ENCODE data around the gene SMTNL2.
"Not testable (repeated sequence)": the region's sequence is repeated elsewhere in the genome, so short reads cannot be mapped to it uniquely, and the experiment has no call there.

SMTNL2 gene

DNA sequence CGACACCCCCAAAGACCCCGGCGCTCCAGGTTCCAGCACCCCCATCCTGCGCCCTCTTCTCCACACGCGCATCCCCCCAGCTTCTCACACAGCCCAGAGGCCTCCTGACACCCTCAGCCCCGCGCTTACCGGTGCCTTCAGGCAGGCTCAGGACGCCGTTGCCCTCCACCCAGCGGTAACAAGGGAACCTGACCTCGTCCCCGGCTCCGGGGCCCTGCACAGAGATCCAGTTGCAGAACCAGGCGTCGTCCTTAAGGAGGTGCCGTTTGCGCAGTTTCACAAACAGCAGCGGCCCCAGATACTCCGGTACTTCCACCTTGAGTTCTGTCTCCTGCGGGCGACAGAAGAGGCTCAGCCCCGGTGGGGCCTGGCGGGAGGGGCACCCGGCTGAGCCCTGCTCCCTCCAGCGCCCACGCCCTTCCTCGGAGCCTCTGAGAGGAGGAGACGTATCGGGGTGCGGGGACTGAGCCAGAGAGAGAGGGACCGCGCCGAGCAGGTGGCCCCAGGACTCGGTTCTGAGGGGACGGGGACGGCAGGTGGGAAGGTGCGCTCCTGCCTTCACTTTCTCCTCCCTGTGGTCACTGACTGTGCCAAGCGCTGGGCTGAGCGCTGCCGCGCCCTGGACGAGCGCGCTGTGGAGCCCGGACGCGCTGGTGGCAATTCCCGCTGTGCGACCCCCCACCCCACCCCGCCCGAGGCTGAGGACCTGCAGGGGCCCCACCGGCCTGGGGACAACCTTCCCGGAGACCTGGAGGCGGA, 55.2 kb downstream of the SMTNL2 start:
- DNase-seq, result not testable (repeated sequence)

DNA sequence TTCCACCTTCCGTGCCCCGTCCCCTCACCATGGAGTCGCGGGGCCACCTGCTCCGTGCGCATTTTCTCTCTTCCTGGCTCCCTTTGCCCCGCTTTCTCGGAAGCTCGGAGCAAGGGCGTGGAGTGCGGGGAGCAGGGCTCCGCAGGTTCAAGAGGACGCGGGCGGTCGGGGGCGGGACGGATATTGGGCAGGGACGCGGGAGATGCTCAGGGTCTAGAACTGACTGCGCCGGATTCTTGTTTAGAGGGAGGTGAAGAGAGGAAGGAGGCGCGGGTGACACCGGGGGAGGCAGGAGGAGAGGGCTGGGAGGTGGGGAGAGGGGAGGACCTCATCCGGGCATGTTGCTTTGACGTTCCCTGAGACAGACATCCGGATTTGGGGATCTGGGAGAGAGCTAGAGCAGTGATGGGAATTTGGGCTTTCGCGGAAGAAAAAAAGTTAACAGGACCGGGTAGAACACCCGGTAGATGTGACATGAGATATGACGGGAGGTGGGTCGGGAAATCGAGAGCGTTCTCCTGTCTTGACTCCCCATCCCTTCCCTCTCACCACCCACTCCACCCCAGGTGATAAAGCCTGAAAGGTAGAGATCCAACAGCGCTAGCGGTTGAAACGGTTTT, 56.4 kb downstream of the SMTNL2 start:
- not testable (repeated sequence) for DNase-seq

DNA sequence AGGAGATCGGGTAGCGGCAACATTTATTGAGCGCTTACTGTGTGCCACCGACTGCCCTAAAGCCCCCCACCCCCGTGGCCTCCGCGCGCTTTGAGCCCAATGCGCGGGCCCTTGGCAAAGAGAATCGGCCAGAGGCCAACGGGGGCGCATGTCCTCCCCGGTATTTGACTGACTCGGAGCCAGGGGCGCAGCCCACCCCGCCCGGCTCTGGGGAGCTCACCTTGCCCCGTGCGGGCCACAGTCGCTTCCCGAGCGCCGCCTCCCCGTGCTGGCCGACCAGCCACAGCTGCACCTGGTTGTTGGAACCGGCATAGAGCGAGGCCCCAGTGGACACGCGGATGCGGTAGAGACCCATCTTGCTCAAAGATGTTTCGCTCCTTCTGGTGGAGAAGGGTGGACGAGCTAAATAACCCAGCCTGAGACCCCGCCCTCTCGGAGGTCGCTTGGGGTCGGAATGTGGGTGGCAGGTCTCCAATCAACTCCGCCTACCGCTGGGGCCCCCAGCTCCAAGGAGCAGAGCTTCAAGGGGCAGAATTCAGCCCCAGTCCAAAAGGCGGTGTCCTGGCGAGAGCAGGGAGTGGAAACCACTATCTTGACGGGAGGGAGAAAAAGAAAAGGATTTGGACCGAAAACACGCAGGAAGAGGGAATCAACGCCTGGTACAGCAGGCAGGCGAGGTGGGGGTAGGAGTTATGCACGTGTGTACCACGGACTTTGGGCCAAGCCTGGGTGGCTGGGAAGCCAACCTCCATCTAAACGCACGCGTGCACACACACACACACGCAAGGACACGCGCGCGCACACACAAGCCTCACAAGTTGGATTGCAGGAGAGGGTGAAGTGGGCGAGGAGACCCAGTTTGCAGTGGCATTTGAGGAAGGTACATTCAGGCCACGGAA, 57.2 kb downstream of the SMTNL2 start, which contains the start of gene ALOX15:
Gene ALOX15 (minus strand): TSS at position 382 of the 899 bp plus-strand sequence. CDS start 27 bp downstream, at position 355.
- no peak for DNase-seq

DNA sequence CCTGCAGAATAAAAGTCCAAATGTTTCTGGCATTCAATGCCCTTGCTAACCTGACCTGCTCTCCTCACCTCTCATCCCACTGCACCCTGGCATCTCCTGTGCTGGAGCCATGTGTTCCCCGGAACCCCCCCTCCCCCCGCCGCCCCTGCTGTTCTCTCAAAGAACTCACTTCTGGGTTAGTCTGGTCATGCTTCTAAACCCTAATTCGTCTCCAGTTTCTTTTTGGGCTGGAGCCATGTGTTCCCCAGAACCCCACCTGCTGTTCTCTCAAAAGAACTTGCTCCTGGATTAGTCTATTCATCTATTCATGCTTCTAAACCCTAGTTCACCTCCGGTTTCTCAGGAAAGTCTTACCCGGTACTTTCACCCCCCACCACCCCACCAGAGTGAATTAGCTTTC, 58.0 kb downstream of the SMTNL2 start:
- DNase-seq, result no peak

DNA sequence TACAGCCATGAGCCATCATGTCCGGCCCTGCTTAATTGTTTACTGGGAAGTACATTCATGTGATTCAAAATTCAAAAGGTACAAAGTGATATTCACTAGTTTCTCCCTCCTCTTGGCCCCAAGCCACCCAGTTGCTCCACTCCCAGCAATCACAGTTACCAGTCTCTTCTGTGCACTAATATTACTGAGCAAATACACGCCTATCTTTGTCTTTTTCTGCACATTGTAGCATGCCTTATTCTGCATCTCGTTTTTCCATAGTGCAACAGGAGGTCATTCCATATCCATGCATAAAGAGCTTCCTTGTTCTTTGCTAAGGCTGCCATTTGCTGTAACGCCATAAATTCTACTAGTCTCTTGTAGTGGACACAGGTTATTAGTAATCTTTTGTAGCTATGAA, 59.3 kb downstream of the SMTNL2 start:
- no peak for DNase-seq

DNA sequence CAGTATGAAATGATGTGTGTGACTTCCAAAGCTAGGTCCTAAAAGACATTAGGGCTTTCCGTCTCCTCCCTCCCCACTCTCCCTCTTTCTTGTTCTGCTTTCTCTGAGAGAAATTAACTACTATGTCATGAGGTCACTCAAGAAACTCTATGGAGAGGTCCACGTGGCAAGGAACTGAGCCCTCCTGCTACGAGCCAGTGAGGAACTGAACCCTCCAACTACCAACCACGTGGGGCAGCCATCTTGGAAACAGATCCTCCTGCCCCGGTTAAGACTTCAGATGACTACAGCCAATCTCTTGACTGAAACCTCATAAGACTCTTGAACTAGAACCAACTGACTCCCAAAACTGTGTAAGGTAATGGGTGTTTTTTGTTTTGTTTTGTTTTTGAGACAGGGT, 61.3 kb downstream of the SMTNL2 start:
- no peak for DNase-seq

DNA sequence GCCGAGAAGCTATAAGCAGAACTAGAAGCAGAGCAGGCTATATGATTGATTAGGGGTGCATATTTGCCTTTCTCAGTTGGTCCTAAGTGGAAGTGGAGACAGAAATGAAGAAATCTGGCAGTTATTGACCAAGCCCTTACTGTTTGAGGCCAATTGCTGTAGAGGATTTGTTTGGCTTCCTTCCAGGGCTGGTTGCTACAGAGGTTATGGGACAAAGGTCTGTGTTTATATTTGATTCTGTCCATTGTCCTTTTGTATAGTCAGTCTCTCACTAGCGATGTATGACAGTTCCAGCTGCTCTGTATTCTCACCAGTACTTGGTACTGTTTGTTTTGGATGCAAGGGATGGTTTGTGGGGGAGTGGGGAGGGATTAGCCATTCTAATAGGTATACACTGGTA, 64.4 kb downstream of the SMTNL2 start:
- no peak for DNase-seq

DNA sequence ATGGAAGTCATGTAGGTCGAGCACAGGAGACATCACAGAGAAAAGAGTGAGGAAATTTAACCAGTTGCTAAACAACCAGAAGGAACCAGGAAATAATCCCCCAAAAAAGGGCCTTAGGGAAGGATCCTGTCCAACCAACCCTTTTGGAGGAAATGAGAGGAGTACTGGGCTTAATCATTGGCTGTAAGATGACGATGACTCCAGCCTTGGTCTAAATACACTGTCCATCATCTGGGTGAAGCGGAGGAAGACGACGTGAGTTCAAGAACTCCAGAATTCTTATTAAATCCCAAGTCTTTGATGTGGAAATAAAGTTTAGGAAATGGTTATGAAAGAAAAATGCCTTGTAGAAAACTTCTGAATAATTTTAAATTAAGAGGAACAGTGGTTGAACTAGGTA, 68.7 kb downstream of the SMTNL2 start:
- DNase-seq, result no peak

DNA sequence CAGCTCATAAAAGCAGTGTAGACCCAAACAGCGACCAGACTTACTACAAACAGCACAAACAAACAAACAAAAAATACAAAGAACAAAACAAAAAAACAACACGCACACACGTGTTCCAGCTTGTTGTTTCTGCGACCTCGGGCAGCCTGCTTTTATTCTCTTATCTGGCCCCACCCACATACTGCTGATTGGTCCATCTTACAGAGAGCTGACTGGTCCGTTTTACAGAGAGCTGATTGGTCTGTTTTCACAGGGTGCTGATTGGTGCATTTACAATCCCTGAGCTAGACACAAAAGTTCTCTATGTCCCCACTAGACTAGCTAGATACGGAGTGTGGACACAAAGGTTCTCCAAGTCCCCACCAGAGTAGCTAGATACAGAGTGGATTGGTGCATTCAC, 71.6 kb downstream of the SMTNL2 start:
- not testable (repeated sequence) for DNase-seq

DNA sequence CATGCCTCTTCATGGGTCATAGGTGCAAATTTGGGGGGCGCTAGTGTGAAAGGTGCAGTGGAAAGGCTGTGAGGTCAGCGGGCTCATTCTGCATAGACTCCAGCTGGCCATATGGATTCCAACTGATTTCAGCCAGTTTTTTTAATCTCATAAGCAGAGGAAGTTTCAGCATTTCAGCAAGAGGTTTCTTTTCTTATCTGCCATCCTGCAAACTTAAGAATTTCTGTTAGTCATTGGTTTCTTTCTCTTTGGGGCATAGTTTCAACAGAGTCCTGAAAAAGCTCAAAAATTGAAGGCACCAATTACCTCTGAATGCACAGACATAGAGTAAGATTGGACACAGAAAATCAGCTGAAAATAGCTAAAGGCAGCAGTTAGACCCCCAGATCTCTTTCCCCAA, 73.3 kb downstream of the SMTNL2 start:
- no peak for DNase-seq
